Esophagus muscularis mucosa (tissue), 4 donors: ENCODE data around the gene SLC31A2. TPM values are rescaled to one million over a fixed set of nuclear protein-coding genes. Genes with fewer than 3 reads are reported as not detected.
A peak's percentile ranks its signal among the peaks of the same experiment; 100 is the strongest.
"Not testable (repeated sequence)": the region's sequence is repeated elsewhere in the genome, so short reads cannot be mapped to it uniquely, and the experiment has no call there.

Source experiments
- DNase-seq: peaks from one replicate; pipeline ENCODE4 v3.0.0-alpha.2; 2017; ENCODE audit errors: extremely low spot score
- H3K27ac ChIP-seq, 4 donors: fragments of 200-600 bp; sonication (generic); replicated peaks in 1 of 4; 1 replicate in 3 of 4; 2 replicates in 1 of 4; pipeline ENCODE4 v1.5.1; 2016 to 2019; ENCODE audit warnings: mild to moderate bottlenecking in 1 of 4
- H3K27me3 ChIP-seq, 4 donors: fragments of 200-600 bp; sonication (generic); one replicate each; pipeline versions ENCODE4 v1.5.1 to v1.6.0; 2016 to 2019
- H3K36me3 ChIP-seq, 4 donors: fragments of 200-600 bp; sonication (generic); one replicate each; pipeline ENCODE4 v1.5.1; 2016 to 2019
- H3K4me1 ChIP-seq, 4 donors: fragments of 200-600 bp; sonication (generic); one replicate each; pipeline ENCODE4 v1.5.1; 2016 to 2019
- H3K4me3 ChIP-seq, 4 donors: fragments of 200-600 bp; sonication (generic); 1 replicate in 2 of 4; 2 replicates in 2 of 4; pipeline ENCODE4 v1.5.1; 2016 to 2019; ENCODE audit warnings: mild to moderate bottlenecking in 4 of 4, moderate library complexity in 1 of 4
- H3K9me3 ChIP-seq, 4 donors: fragments of 200-600 bp; sonication (generic); 1 replicate in 3 of 4; 2 replicates in 1 of 4; pipeline ENCODE4 v1.5.1; 2016 to 2019
- CTCF ChIP-seq, 3 experiments: fragments of 200-600 bp in 2 of 3; fragments of 450-650 bp in 1 of 3; sonication (generic) in 2 of 3; IDR thresholded peaks; one replicate each; pipeline ENCODE4 v1.5.1; 2017 to 2019; ENCODE audit warnings: antibody characterized with exemption in 3 of 3, mild to moderate bottlenecking in 2 of 3, moderate library complexity in 1 of 3
- EP300 ChIP-seq: sonication (generic); formaldehyde crosslinking; IDR thresholded peaks from one replicate; pipeline ENCODE4 v1.6.1; 2017; ENCODE audit warnings: antibody characterized with exemption
- POLR2A ChIP-seq: fragments of 450-650 bp; IDR thresholded peaks from one replicate; pipeline ENCODE4 v1.6.1; 2017; ENCODE audit warnings: antibody characterized with exemption, moderate library complexity, mild to moderate bottlenecking, low read depth
- POLR2AphosphoS5 ChIP-seq, 2 donors: sonication (generic); formaldehyde crosslinking; IDR thresholded peaks; one replicate each; pipeline ENCODE4 v1.6.1; 2017; ENCODE audit warnings: antibody characterized with exemption in 2 of 2
- WGBS: methylation state at CpG from one replicate; pipeline ENCODE4 v1.1.5; 2018; 5-methylcytosine and 5-hydroxymethylcytosine counted together
- intact Hi-C: fragments of 100-400 bp; cut with DNase I; formaldehyde crosslinking; loops from one replicate; pipeline ENCODE4 v1.15.1; 2023
- total RNA-seq, 4 donors: library from RNA; depleted of rRNA; stranded (reverse); fragments of >200 nt; gene quantifications; one replicate each; pipeline versions ENCODE4 v1.1.0 to v1.2.1, GENCODE V29; 2016

The SLC31A2 gene
- total RNA-seq: 10 to 100 TPM; 11.6 to 19.4 (median 15.8) TPM

GRCh38 chr9:113150670-113151611, at the start of gene SLC31A2:
Gene SLC31A2, plus strand, starts transcription at chr9:113151007. Its CDS starts 68 bp downstream, at chr9:113151075.
- TF ChIP-seq EP300: no peak
- peak; percentile 42 for TF ChIP-seq POLR2A
- peak; percentile 78 to 85 for TF ChIP-seq POLR2AphosphoS5 (IDR thresholded peaks at IDR 0.05)
- TF ChIP-seq CTCF (IDR thresholded peaks at IDR 0.05): peak; percentile 11 to 45 (median 25)
- 2% methylated on average over 12 of the region's 87 CpGs for WGBS
- intact Hi-C loops: loop anchor here (5.0 kb wide), 1 partner anchor 71 kb away; the partner anchor contains the start of genes FKBP15 and SLC31A1
- Histone ChIP-seq H3K4me1 (peaks cover 35 to 52% (median 42%) of the 10 kb centered on the region in 4 donors), H3K36me3 (no peaks in the 10 kb centered on the region), H3K4me3 (peak within 1 kb of the TSS; percentile 79 to 95 (median 88)), H3K27me3 (no peaks in the 10 kb centered on the region), H3K9me3 (no peaks in the 10 kb centered on the region), H3K27ac (peak within 1 kb of the TSS; percentile 82 to 86 (median 85))
- DNase-seq: peak; percentile 95

GRCh38 chr9:113105345-113105744, 45.5 kb upstream of the SLC31A2 start:
- intact Hi-C loops, H3K4me1 ChIP-seq, DNase-seq, H3K27ac ChIP-seq, H3K9me3 ChIP-seq, H3K4me3 ChIP-seq, H3K36me3 ChIP-seq: not testable (repeated sequence)
- peaks cover 0 to 11% (median 0%) of the 10 kb centered on the region in 4 donors for H3K27me3 ChIP-seq
- no CpG with 5 or more reads among the region's 6 CpGs for WGBS

- DNase-seq, H3K27me3 ChIP-seq, intact Hi-C loops, H3K4me1 ChIP-seq, H3K4me3 ChIP-seq, H3K9me3 ChIP-seq, H3K36me3 ChIP-seq, H3K27ac ChIP-seq: not testable (repeated sequence)
- WGBS: 38% methylated on average over 2 of the region's 56 CpGs
- TF ChIP-seq CTCF (IDR thresholded peaks at IDR 0.05): peak; percentile 37 to 77 (median 40)
Observed at GRCh38 chr9:113111065-113111951, 39.5 kb upstream of the SLC31A2 start.

GRCh38 chr9:113112706-113113510, 37.9 kb upstream of the SLC31A2 start:
- H3K4me3 ChIP-seq, intact Hi-C loops, H3K27ac ChIP-seq, H3K27me3 ChIP-seq, H3K4me1 ChIP-seq, H3K36me3 ChIP-seq, DNase-seq, H3K9me3 ChIP-seq: not testable (repeated sequence)
- peak; percentile 34 to 80 (median 44) for TF ChIP-seq CTCF (IDR thresholded peaks at IDR 0.05)
- 0% methylated on average over 2 of the region's 54 CpGs for WGBS

GRCh38 chr9:113118829-113119228, 32.0 kb upstream of the SLC31A2 start:
- no CpG with 5 or more reads among the region's 6 CpGs for WGBS
- H3K9me3 ChIP-seq, H3K27me3 ChIP-seq, H3K4me3 ChIP-seq, DNase-seq, H3K36me3 ChIP-seq, H3K4me1 ChIP-seq, intact Hi-C loops, H3K27ac ChIP-seq: not testable (repeated sequence)
